CD4-positive, alpha-beta T cell treated with Interleukin-4 for 4 hours (primary cell): ENCODE measurements around the gene SECTM1.
A peak's percentile ranks its signal among the peaks of the same experiment; 100 is the strongest.

Source experiments
- DNase-seq: peaks from one replicate; pipeline ENCODE4 v3.0.0-alpha.2; 2020

Gene SECTM1

GRCh38 chr17:82297714-82298537 lies 35.6 kb downstream of the SECTM1 start:
- peak; percentile 93 for DNase-seq

GRCh38 chr17:82297280-82297713 lies 36.3 kb downstream of the SECTM1 start:
- DNase-seq = peak; percentile 79

GRCh38 chr17:82296511-82297279 lies 36.9 kb downstream of the SECTM1 start:
- DNase-seq = no peak

GRCh38 chr17:82295472-82295814 lies 38.1 kb downstream of the SECTM1 start:
- no peak for DNase-seq

GRCh38 chr17:82294064-82294773 lies 39.3 kb downstream of the SECTM1 start:
- DNase-seq = no peak

- peak; percentile 96 for DNase-seq
Measured at GRCh38 chr17:82292251-82293154, 41.1 kb downstream of the SECTM1 start.

- DNase-seq = no peak
Measured at GRCh38 chr17:82291582-82292250, 41.9 kb downstream of the SECTM1 start.

GRCh38 chr17:82287868-82288801 lies 45.4 kb downstream of the SECTM1 start:
- no peak for DNase-seq

- no peak for DNase-seq
Measured at GRCh38 chr17:82287013-82287867, 46.3 kb downstream of the SECTM1 start.

- DNase-seq = no peak
Measured at GRCh38 chr17:82285141-82285540, 48.4 kb downstream of the SECTM1 start.

- peak; percentile 37 for DNase-seq
Measured at GRCh38 chr17:82283208-82283749, 50.3 kb downstream of the SECTM1 start.

GRCh38 chr17:82282239-82283207 lies 51.0 kb downstream of the SECTM1 start:
- DNase-seq = no peak

GRCh38 chr17:82281502-82282238 lies 51.9 kb downstream of the SECTM1 start:
- DNase-seq = no peak

GRCh38 chr17:82281076-82281475 lies 52.5 kb downstream of the SECTM1 start:
- no peak for DNase-seq

GRCh38 chr17:82280537-82280936 lies 53.0 kb downstream of the SECTM1 start:
- DNase-seq = no peak

GRCh38 chr17:82278786-82279391 lies 54.7 kb downstream of the SECTM1 start:
- no peak for DNase-seq

- DNase-seq = no peak
Measured at GRCh38 chr17:82278308-82278707, 55.3 kb downstream of the SECTM1 start.
